ENCODE data around the gene BOC. TPM values are rescaled to one million over a fixed set of nuclear protein-coding genes. Genes with fewer than 3 reads are reported as not detected.
A peak's percentile ranks its signal among the peaks of the same experiment; 100 is the strongest.

BOC gene
- total RNA-seq, 1 experiment from 2014 or later: 3.5 TPM

DNA sequence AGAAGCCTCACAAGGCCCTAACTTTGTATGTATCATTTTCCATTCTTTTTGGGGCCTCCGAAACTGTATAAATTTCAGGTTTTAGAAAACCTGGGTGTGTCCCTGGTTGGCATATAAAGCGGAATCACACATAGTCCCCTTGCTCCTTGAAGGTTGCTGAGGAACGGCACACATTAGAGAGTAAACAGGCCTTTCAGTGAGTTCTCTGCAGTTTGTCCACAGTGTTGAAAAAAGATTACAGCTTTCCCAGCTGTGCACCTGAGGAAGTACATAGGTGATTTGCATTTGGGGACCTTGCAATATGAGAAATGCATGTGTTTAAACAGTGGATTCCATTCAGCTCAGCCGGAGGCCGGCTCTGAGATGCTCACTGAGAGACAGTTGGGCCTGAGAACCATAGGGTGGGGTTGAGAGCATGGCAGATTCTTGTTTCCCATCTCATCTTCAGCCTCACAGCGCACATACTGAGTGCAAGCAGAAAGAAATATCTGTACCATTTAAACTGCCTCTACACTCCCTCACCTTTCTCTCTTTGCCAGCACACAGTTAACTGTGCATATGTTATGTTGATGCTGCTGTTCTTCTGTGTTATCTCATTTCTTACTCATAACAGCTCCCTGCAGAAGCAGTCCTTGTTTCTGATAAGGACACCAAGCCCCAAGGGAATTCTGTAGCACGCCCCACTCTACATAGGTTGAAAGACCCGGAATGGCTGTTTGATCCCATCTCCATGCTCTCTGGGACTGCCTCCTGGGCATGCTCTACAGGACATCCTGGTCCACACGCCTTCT lies 60.4 kb downstream of the BOC start:
- no peak overlapping the region for H3K4me3 Mint-ChIP-seq
- H3K27ac Mint-ChIP-seq: peak overlapping the region in 1 of 3 experiments; percentile 73; a peak in 1 of 7 replicates

More for the DNA sequence above, 60.4 kb downstream of the BOC start:
- no peak overlapping the region for H3K56ac ChIP-seq (ENCODE audit: insufficient read length, low read depth, low read length)
- Mint-ChIP-seq H3K9me3 (no peaks in the 10 kb centered on the region), H3K36me3 (ENCODE audit: insufficient read depth in 1 of 3, low read depth in 3 of 3) (peaks cover 0 to 21% (median 14%) of the 10 kb centered on the region in 3 experiments; a peak in 5 of 7 replicates), H3K27me3 (ENCODE audit: low read depth) (0 out of 2 replicates have a peak, but pooled peaks cover under 1% of the 10 kb centered on the region), H3K4me1 (peaks cover 33 to 48% of the 10 kb centered on the region in 2 experiments)
- no peaks in the 10 kb centered on the region; the same call in 1 of the 2 replicates for H3K4me1 ChIP-seq (ENCODE audit: insufficient read depth, low read length)
- H3K4ac ChIP-seq (ENCODE audit: low read depth, low read length): no peak overlapping the region
- H3K23ac ChIP-seq (ENCODE audit: insufficient read length, low read depth, low read length): no peak overlapping the region
- H2AFZ ChIP-seq (ENCODE audit: low read length): no peak overlapping the region
- no peak overlapping the region for H2BK5ac ChIP-seq (ENCODE audit: insufficient read length, low read length)
- H4K5ac ChIP-seq (ENCODE audit: insufficient read length, low read depth, low read length): no peak overlapping the region
- no peak for TF ChIP-seq CTCF (conservative IDR thresholded peaks at IDR 0.05)
- H3K18ac ChIP-seq (ENCODE audit: insufficient read length, low read depth, low read length): no peak overlapping the region
- H4K20me1 ChIP-seq (ENCODE audit: control insufficient read depth, insufficient read depth, insufficient read length): no peaks in the 10 kb centered on the region
- no peak overlapping the region for H3K4me2 ChIP-seq (ENCODE audit: insufficient read depth, insufficient read length, low read length)
- no peaks in the 10 kb centered on the region for H3K27me3 ChIP-seq (ENCODE audit: insufficient read depth, low read length)
- WGBS (ENCODE audit: extremely low coverage, insufficient read length, low lambda C conversion rate): no CpG with 5 or more reads among the region's 9 CpGs
- H3K9me3 ChIP-seq (ENCODE audit: control insufficient read depth, low read depth, low read length): no peaks in the 10 kb centered on the region
- H4K91ac ChIP-seq (ENCODE audit: insufficient read length, low read depth, low read length): no peak overlapping the region
- no peak for DNase-seq
- H2BK20ac ChIP-seq (ENCODE audit: low read depth, low read length, poor library complexity, severe bottlenecking): no peak overlapping the region
- H3T11ph ChIP-seq (ENCODE audit: low read length): no peak overlapping the region
- H2BK120ac ChIP-seq (ENCODE audit: low read depth, low read length, poor library complexity, severe bottlenecking): no peak overlapping the region
- H3K23me2 ChIP-seq (ENCODE audit: insufficient read length, low read depth, low read length, poor library complexity, severe bottlenecking): no peaks in the 10 kb centered on the region
- H4K8ac ChIP-seq (replicated peaks; ENCODE audit: insufficient read length, low read depth, low read length): no peak overlapping the region
- H2AK5ac ChIP-seq (ENCODE audit: insufficient read length, low read length): no peak overlapping the region
- no peak overlapping the region for H3K9ac ChIP-seq (ENCODE audit: extremely low read depth, insufficient read length, low read length)
- no peaks in the 10 kb centered on the region for H3K79me2 ChIP-seq (ENCODE audit: insufficient read depth, low read length)
- H2BK15ac ChIP-seq (ENCODE audit: low read depth, low read length): no peak overlapping the region
- no peak overlapping the region for H3K27ac ChIP-seq (ENCODE audit: insufficient read length, low read depth, low read length)
- no peaks in the 10 kb centered on the region for H3K79me1 ChIP-seq (ENCODE audit: insufficient read depth, low read depth, low read length, poor library complexity, severe bottlenecking)
- H3K14ac ChIP-seq (ENCODE audit: insufficient read depth, low read length): no peak overlapping the region
- H2BK12ac ChIP-seq (ENCODE audit: insufficient read length, low read depth, low read length): no peak overlapping the region
